Vagina (tissue), 2 donors: ENCODE measurements around the gene KNCN. TPM values are rescaled to one million over a fixed set of nuclear protein-coding genes. Genes with fewer than 3 reads are reported as not detected.

Experiments
- DNase-seq, 2 donors: peaks; one replicate each; pipeline ENCODE4 v3.0.0-alpha.2; 2017; ENCODE audit errors: extremely low spot score in 2 of 2
- H3K27ac ChIP-seq: fragments of 200-600 bp; sonication (generic); one replicate; pipeline ENCODE4 v1.5.1; 2019
- H3K27me3 ChIP-seq: fragments of 200-600 bp; sonication (generic); one replicate; pipeline ENCODE4 v1.5.1; 2019
- H3K36me3 ChIP-seq, 2 donors: fragments of 200-600 bp; sonication (generic); one replicate each; pipeline ENCODE4 v1.5.1; 2017 to 2019
- H3K4me1 ChIP-seq: fragments of 200-600 bp; sonication (generic); one replicate; pipeline ENCODE4 v1.5.1; 2019
- H3K4me3 ChIP-seq, 2 donors: fragments of 200-600 bp; sonication (generic); 1 replicate in 1 of 2; 2 replicates in 1 of 2; pipeline ENCODE4 v1.5.1; 2016 to 2019
- H3K9me3 ChIP-seq: fragments of 200-600 bp; sonication (generic); one replicate; pipeline ENCODE4 v1.5.1; 2019
- CTCF ChIP-seq, 3 experiments: fragments of 450-650 bp in 2 of 3; fragments of 200-600 bp in 1 of 3; sonication (generic) in 1 of 3; IDR thresholded peaks; one replicate each; pipeline ENCODE4 v1.5.1; 2017 to 2019; ENCODE audit warnings: antibody characterized with exemption in 3 of 3, mild to moderate bottlenecking in 2 of 3, moderate library complexity in 2 of 3
- POLR2A ChIP-seq, 2 donors: fragments of 450-650 bp; IDR thresholded peaks; one replicate each; pipeline ENCODE4 v1.6.1; 2017; ENCODE audit warnings: antibody characterized with exemption in 2 of 2, mild to moderate bottlenecking in 2 of 2, moderate library complexity in 2 of 2
- POLR2AphosphoS5 ChIP-seq, 2 donors: sonication (generic); formaldehyde crosslinking; IDR thresholded peaks; one replicate each; pipeline ENCODE4 v1.9.0; 2017; ENCODE audit warnings: antibody characterized with exemption in 2 of 2, mild to moderate bottlenecking in 2 of 2, low read depth in 1 of 2; ENCODE audit not compliant: insufficient read depth in 1 of 2
- intact Hi-C: fragments of 100-400 bp; cut with DNase I; formaldehyde crosslinking; loops from one replicate; pipeline ENCODE4 v1.15.1; 2023
- total RNA-seq: library from RNA; depleted of rRNA; stranded (reverse); fragments of >200 nt; gene quantifications from one replicate; pipeline ENCODE4 v1.2.3, GENCODE V29; 2016

Gene KNCN
- total RNA-seq, 1 donor from 2014 or later, result not detected

GRCh38 chr1:46496505-46496904, 54.9 kb downstream of the KNCN start:
- Histone ChIP-seq H3K27me3 (peaks cover 11% of the 10 kb centered on the region), H3K4me1 (no peaks in the 10 kb centered on the region), H3K9me3 (no peaks in the 10 kb centered on the region), H3K27ac (no peak overlapping the region), H3K4me3 (no peak overlapping the region), H3K36me3 (no peaks in the 10 kb centered on the region)
- intact Hi-C loops, result no loop called here
- no peak for TF ChIP-seq CTCF (IDR thresholded peaks at IDR 0.05)
- no peak for TF ChIP-seq POLR2AphosphoS5 (IDR thresholded peaks at IDR 0.05; ENCODE audit: insufficient read depth in 1 of 2, low read depth in 1 of 2)
- no peak for TF ChIP-seq POLR2A (IDR thresholded peaks at IDR 0.05)
- DNase-seq, result no peak

GRCh38 chr1:46495778-46496177, 55.7 kb downstream of the KNCN start:
- Histone ChIP-seq H3K36me3 (no peaks in the 10 kb centered on the region), H3K4me1 (peaks cover 5% of the 10 kb centered on the region), H3K9me3 (no peaks in the 10 kb centered on the region), H3K27ac (no peak overlapping the region), H3K27me3 (peaks cover 18% of the 10 kb centered on the region), H3K4me3 (no peak overlapping the region)
- intact Hi-C loops, result no loop called here
- TF ChIP-seq CTCF (IDR thresholded peaks at IDR 0.05) (no peak), POLR2A (IDR thresholded peaks at IDR 0.05) (no peak), POLR2AphosphoS5 (IDR thresholded peaks at IDR 0.05; ENCODE audit: insufficient read depth in 1 of 2, low read depth in 1 of 2) (no peak)
- no peak for DNase-seq

Other genes with a start within 250 kb of the KNCN start
- 58.4 TPM for gene LRRC41, start 248.0 kb downstream of the KNCN start, total RNA-seq
- 175 TPM for gene UQCRH, start 247.9 kb downstream of the KNCN start, total RNA-seq
- 21.4 TPM for gene NSUN4, start 210.8 kb downstream of the KNCN start, total RNA-seq
- 38.1 TPM for gene FAAH, start 157.3 kb downstream of the KNCN start, total RNA-seq
- 0.25 TPM for gene DMBX1, start 61.8 kb downstream of the KNCN start, total RNA-seq
- gene MKNK1, start 52.6 kb upstream of the KNCN start, total RNA-seq, result 55.5 TPM
- gene MOB3C, start 65.2 kb upstream of the KNCN start, total RNA-seq, result 33.9 TPM
- 37.1 TPM for gene ATPAF1, start 116.7 kb upstream of the KNCN start, total RNA-seq
- gene TEX38, start 120.2 kb upstream of the KNCN start, total RNA-seq, result not detected
- 67.3 TPM for gene EFCAB14, start 167.5 kb upstream of the KNCN start, total RNA-seq
- gene CYP4B1, start 247.4 kb upstream of the KNCN start, total RNA-seq, result 74.4 TPM